Activated T-helper 1 cell treated with anti-CD3 and anti-CD28 coated beads, Interleukin-12 subunit alpha, Interleukin-12 subunit beta, Interleukin-2, Interleukin-4 antibody, amounts not matched to agents 30 ng/mL and 10 ng/mL and 1 ng/mL, durations not matched to agents 14 hours and 24 hours and 36 hours (primary cell): ENCODE data around the gene MAPK10. TPM values are rescaled to one million over a fixed set of nuclear protein-coding genes. Genes with fewer than 3 reads are reported as not detected.
A peak's percentile ranks its signal among the peaks of the same experiment; 100 is the strongest.
"Not testable (repeated sequence)": the region's sequence is repeated elsewhere in the genome, so short reads cannot be mapped to it uniquely, and the experiment has no call there.

Source experiments
- DNase-seq: peaks from one replicate; pipeline ENCODE4 v3.0.0; 2021; ENCODE audit warnings: low spot score
- H3K27ac Mint-ChIP-seq: one replicate; pipeline ENCODE4 v1.8.0; 2021; ENCODE audit warnings: mild to moderate bottlenecking, mixed read lengths
- H3K27me3 Mint-ChIP-seq: one replicate; pipeline ENCODE4 v1.8.0; 2022; ENCODE audit warnings: mild to moderate bottlenecking, moderate library complexity, mixed read lengths; ENCODE audit not compliant: insufficient read depth
- H3K36me3 Mint-ChIP-seq: one replicate; pipeline ENCODE4 v1.8.0; 2021; ENCODE audit warnings: low read depth, mixed read lengths
- H3K4me1 Mint-ChIP-seq: one replicate; pipeline ENCODE4 v1.8.0; 2021; ENCODE audit warnings: low read depth, mixed read lengths
- H3K4me3 Mint-ChIP-seq: one replicate; pipeline ENCODE4 v1.8.0; 2021; ENCODE audit warnings: mild to moderate bottlenecking, moderate library complexity, mixed read lengths
- H3K9me3 Mint-ChIP-seq: one replicate; pipeline ENCODE4 v1.8.0; 2021; ENCODE audit warnings: mixed read lengths
- intact Hi-C: fragments of 100-400 bp; cut with micrococcal nuclease; formaldehyde crosslinking; loops from one replicate; pipeline ENCODE4 v1.15.1; 2024
- total RNA-seq: library from RNA; stranded (reverse); gene quantifications from 2 replicates; pipeline ENCODE4 v1.2.3, GENCODE V29; 2022

The MAPK10 gene
- total RNA-seq, 1 donor from 2014 or later: not detected

DNA sequence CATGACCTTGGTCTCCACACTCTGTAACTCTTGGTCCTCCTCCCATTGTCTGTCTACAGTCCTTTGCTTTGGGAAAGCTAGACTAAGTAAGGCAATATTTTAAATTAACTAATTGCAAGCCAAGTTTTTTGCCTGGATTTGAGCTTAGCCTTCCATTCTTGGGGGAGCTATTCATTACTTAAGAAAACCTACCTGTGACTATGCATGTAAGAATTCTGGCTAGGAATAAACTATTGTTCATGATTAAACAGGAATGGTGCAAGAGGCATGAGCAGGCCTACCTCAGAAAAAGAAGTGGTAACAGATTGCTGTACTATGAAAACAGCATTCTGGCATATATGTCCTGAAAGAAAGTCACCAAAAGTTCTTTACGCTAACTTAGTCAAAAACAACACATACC lies 309.4 kb downstream of the MAPK10 start:
- H3K36me3 Mint-ChIP-seq: no peaks in the 10 kb centered on the region
- no peaks in the 10 kb centered on the region for H3K27me3 Mint-ChIP-seq
- intact Hi-C loops: no loop called here
- no peaks in the 10 kb centered on the region for H3K4me1 Mint-ChIP-seq
- no peak for DNase-seq
- no peaks in the 10 kb centered on the region for H3K9me3 Mint-ChIP-seq
- no peak overlapping the region for H3K27ac Mint-ChIP-seq
- H3K4me3 Mint-ChIP-seq: no peak overlapping the region

DNA sequence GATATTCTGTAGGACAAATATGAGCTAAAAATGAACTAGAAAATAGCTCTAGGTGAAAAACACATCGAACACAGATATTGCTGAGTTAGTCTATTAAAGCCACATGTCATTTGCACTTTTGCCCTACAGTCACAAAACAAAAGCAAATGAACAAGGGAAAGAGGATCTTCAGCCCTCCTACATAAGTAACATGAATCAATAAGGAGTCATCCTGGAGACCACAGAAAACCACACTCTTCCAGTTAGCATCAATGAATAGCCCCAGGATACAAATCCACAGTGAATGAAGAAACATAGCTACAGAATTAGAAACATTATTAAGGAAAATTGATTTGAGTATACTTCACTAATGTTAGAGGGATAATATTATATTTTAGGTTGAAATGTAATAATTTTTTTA lies 311.4 kb downstream of the MAPK10 start:
- no peaks in the 10 kb centered on the region for H3K27me3 Mint-ChIP-seq
- DNase-seq: no peak
- no peaks in the 10 kb centered on the region for H3K9me3 Mint-ChIP-seq
- intact Hi-C loops: loop anchor here (10.0 kb wide), 1 partner anchor 846 kb away; the partner anchor contains the start of gene C4orf36
- H3K27ac Mint-ChIP-seq: no peak overlapping the region
- H3K4me1 Mint-ChIP-seq: no peaks in the 10 kb centered on the region
- no peak overlapping the region for H3K4me3 Mint-ChIP-seq
- H3K36me3 Mint-ChIP-seq: no peaks in the 10 kb centered on the region

DNA sequence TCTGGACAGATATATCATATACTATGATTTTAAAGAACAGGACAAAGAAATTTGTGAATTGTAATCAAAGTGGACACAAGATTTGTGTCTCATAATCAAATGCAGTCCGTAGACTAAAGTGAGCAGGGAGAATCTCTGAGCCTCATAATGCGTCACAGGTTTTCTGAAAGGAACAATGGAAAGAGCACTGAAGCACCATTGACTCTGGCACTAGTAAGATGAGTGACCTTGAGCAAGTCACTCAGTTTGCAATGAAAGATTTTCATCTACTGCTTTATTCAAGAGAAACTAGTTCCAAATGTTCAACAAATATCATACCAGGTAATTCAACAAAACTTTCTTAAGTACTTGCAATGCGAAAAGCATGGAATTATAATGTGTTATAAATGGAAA lies 315.3 kb downstream of the MAPK10 start:
- intact Hi-C loops: loop anchor here (10.0 kb wide), 1 partner anchor 850 kb away; the partner anchor contains the start of gene C4orf36
- H3K4me1 Mint-ChIP-seq: no peaks in the 10 kb centered on the region
- no peak for DNase-seq
- peaks cover 2% of the 10 kb centered on the region for H3K27me3 Mint-ChIP-seq
- H3K9me3 Mint-ChIP-seq: no peaks in the 10 kb centered on the region
- H3K36me3 Mint-ChIP-seq: no peaks in the 10 kb centered on the region
- no peak overlapping the region for H3K4me3 Mint-ChIP-seq
- no peak overlapping the region for H3K27ac Mint-ChIP-seq

DNA sequence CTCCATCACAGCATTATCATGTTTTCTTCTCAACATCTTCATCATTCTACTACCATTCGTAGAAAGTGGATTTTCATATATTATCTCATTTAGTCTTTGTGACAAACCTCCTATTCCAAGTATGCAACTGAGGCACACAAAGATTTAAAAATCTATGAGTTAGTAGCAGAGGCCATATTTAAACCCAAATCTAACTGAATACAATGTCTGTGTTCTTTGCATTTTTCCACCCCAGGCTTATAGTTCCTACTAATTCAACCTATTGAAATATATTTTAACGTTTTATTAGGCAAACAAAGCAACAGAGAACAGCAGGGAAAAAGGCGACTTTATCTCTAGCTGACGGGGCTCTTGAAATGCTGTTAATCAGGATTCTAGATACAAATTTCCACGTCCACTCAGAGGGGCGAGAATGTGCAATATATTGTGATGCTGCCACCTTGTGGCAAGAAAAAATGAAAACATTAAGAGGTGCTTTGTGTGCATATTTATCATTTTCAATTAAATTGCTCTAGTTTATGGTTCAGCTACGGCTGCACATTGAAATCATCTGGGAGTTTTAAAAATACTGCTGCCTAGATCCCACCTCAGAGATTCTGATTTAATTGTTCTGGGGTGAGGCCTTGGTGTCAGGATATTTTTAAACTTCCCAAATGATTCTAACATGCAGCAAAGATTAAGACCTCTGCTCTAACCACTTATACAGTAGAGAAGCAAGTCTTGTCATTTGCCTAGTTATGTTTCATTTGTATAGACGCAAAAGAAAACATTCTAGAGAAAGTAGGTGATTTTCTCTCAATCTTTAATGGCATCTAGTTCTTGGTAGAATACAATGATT lies 315.9 kb downstream of the MAPK10 start:
- H3K27me3 Mint-ChIP-seq: peaks cover 2% of the 10 kb centered on the region
- H3K4me3 Mint-ChIP-seq: no peak overlapping the region
- peak; percentile 2 for DNase-seq
- intact Hi-C loops: loop anchor here (10.0 kb wide), 1 partner anchor 851 kb away; the partner anchor contains the start of gene C4orf36
- H3K36me3 Mint-ChIP-seq: no peaks in the 10 kb centered on the region
- no peak overlapping the region for H3K27ac Mint-ChIP-seq
- no peaks in the 10 kb centered on the region for H3K4me1 Mint-ChIP-seq
- H3K9me3 Mint-ChIP-seq: no peaks in the 10 kb centered on the region

DNA sequence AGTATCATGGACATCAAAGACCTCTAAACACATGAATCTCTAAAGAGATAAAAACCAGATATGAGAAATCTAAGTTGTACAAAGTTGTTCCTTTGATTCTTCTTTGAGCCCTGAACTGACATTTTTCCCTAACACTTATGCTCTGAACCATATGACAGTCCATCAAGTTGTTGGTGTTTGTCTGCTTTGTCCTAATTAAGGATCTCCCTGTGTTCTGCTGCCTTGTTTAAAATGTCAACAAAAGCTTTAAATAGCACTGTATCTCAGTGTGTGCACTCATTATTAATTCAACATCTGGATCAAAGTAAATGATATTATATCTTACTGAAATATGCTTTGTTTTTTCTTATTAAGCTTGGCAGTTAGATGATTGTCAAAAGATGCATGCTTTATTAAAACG lies 321.8 kb downstream of the MAPK10 start:
- Mint-ChIP-seq H3K4me3 (no peak overlapping the region), H3K36me3 (no peaks in the 10 kb centered on the region), H3K4me1 (no peaks in the 10 kb centered on the region), H3K27ac (no peak overlapping the region), H3K27me3 (peaks cover 2% of the 10 kb centered on the region), H3K9me3 (no peaks in the 10 kb centered on the region)
- DNase-seq: no peak
- intact Hi-C loops: no loop called here

DNA sequence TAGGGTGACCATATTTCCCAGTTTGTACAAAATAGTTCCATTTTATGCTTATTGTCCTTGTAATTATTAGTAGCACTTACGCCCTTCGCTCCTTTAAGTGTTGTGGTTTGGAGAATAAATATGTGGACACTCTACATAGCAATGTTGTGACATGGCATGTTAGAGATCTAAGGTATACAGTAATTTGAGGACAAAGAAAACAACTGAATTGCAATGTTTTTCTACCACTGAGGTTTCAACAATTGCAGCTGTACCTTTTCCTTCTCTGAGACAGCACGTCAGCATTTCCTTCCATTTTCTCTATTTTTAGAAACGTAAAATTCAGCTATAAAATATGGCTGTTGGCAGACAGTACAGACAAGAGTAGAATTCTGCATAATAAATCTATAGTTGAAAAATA lies 323.1 kb downstream of the MAPK10 start:
- no peaks in the 10 kb centered on the region for H3K9me3 Mint-ChIP-seq
- no peaks in the 10 kb centered on the region for H3K27me3 Mint-ChIP-seq
- no peak overlapping the region for H3K4me3 Mint-ChIP-seq
- intact Hi-C loops: no loop called here
- no peaks in the 10 kb centered on the region for H3K36me3 Mint-ChIP-seq
- no peak for DNase-seq
- no peak overlapping the region for H3K27ac Mint-ChIP-seq
- no peaks in the 10 kb centered on the region for H3K4me1 Mint-ChIP-seq

DNA sequence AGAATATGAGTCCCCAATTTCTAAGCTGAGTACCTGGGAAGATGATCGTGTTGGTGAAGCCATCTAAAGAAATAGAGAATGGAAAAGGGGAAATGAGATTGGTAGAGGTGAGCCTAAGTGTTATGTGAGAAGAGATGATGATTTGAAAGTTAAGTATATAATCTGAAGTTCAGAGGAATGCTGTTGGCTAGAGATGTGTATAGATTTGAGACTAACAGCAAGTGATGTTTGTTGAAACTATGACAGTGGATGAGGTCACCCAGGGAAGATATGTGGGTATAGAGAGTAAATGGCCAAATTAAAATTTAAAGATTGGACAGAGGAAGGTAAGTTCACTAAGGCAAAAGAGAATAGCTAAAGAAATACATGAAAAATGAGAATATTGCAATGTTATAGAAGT lies 324.2 kb downstream of the MAPK10 start:
- no peak overlapping the region for H3K27ac Mint-ChIP-seq
- H3K4me3 Mint-ChIP-seq: no peak overlapping the region
- no peaks in the 10 kb centered on the region for H3K27me3 Mint-ChIP-seq
- intact Hi-C loops: no loop called here
- no peak for DNase-seq
- no peaks in the 10 kb centered on the region for H3K36me3 Mint-ChIP-seq
- H3K4me1 Mint-ChIP-seq: no peaks in the 10 kb centered on the region
- no peaks in the 10 kb centered on the region for H3K9me3 Mint-ChIP-seq

DNA sequence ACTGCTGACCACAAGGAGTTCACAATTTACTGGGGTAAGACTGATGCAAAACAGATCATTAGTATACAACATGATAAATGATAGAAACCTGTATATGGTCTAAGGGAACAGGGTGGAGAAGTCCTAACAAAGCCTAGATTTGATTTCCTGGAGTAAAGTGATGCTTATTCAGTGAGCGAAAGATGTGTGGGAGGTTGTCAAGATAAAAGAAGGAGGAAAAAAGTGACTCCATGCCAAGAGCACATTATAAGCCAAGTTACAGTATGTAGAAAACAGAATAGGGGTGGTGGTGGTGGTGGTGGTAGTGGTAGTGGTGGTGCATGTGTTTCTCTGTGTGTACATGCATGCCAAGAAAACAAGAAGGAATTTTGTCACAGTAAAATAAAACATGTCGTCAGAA lies 325.2 kb downstream of the MAPK10 start:
- no peak for DNase-seq
- no peaks in the 10 kb centered on the region for H3K9me3 Mint-ChIP-seq
- no peaks in the 10 kb centered on the region for H3K4me1 Mint-ChIP-seq
- no peaks in the 10 kb centered on the region for H3K36me3 Mint-ChIP-seq
- intact Hi-C loops: no loop called here
- no peak overlapping the region for H3K27ac Mint-ChIP-seq
- H3K27me3 Mint-ChIP-seq: no peaks in the 10 kb centered on the region
- no peak overlapping the region for H3K4me3 Mint-ChIP-seq

DNA sequence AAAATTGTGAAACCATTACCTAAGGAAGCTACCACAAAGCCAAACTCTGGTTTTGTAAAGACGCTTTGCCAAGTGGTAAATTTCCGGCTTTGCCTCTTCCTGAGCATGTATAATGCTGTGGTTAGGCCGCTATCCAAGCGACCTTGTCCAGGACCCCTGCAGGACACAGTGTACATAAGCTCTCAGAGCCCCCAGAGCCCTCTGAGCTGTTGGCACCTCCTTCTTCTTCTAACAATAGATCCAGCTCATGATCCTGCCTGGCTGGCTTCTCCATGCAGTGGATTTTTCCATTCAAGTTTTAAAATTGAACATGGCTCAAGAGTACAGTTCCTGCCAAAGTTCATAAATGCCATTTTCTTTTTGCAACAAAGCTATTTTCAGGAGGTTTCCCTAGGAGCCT lies 326.7 kb downstream of the MAPK10 start:
- H3K27ac Mint-ChIP-seq: no peak overlapping the region
- H3K27me3 Mint-ChIP-seq: no peaks in the 10 kb centered on the region
- no peaks in the 10 kb centered on the region for H3K4me1 Mint-ChIP-seq
- no peak for DNase-seq
- intact Hi-C loops: no loop called here
- H3K36me3 Mint-ChIP-seq: no peaks in the 10 kb centered on the region
- no peaks in the 10 kb centered on the region for H3K9me3 Mint-ChIP-seq
- no peak overlapping the region for H3K4me3 Mint-ChIP-seq

DNA sequence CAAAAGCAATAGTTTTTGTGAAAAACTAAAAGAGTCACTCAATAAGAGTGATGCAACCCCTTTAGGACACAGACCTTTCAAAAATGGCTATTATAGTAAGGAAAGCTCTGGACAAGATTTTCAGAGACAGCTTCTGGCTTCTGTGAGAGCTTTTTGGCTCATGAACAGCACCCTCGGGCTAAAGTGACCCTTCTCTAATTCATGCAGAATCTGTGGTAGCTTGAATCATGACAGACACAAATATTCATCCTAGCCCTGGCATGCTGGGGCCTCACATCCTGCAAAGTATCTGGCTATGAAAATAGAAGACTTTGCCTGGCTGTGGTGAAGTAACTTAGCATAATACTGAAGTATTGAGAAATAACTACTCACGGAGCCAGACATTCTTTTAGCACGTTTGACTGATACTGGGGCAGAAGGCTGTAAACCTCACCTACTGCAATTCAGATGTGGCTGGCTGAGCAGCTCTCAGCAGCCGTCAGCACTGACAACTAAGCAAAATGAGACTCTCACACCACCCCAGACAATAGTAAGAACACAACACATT lies 327.3 kb downstream of the MAPK10 start:
- intact Hi-C loops: no loop called here
- H3K9me3 Mint-ChIP-seq: no peaks in the 10 kb centered on the region
- no peak overlapping the region for H3K27ac Mint-ChIP-seq
- no peaks in the 10 kb centered on the region for H3K4me1 Mint-ChIP-seq
- no peaks in the 10 kb centered on the region for H3K36me3 Mint-ChIP-seq
- no peak overlapping the region for H3K4me3 Mint-ChIP-seq
- DNase-seq: no peak
- H3K27me3 Mint-ChIP-seq: no peaks in the 10 kb centered on the region

DNA sequence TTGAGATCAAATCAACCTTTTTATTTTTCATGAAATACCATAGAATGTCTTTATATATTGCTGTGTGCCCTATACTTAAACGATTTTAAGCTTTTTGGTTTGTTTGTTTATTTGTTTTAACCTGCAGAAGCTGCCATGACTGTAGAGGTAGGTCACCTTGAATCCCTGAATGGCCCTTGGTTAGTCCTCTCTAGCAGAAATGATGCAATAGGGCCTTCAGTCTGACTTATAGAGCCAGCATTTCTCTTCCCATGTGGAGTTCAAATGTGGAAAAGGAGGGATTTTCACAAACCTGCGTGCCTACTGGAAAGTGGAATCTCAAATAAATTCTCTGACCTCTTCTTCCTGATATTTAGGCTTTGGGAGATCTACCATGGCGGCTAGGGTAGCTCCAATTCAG lies 327.9 kb downstream of the MAPK10 start:
- no peaks in the 10 kb centered on the region for H3K36me3 Mint-ChIP-seq
- no peaks in the 10 kb centered on the region for H3K4me1 Mint-ChIP-seq
- H3K4me3 Mint-ChIP-seq: no peak overlapping the region
- no peak overlapping the region for H3K27ac Mint-ChIP-seq
- no peaks in the 10 kb centered on the region for H3K9me3 Mint-ChIP-seq
- no peak for DNase-seq
- intact Hi-C loops: no loop called here
- no peaks in the 10 kb centered on the region for H3K27me3 Mint-ChIP-seq

DNA sequence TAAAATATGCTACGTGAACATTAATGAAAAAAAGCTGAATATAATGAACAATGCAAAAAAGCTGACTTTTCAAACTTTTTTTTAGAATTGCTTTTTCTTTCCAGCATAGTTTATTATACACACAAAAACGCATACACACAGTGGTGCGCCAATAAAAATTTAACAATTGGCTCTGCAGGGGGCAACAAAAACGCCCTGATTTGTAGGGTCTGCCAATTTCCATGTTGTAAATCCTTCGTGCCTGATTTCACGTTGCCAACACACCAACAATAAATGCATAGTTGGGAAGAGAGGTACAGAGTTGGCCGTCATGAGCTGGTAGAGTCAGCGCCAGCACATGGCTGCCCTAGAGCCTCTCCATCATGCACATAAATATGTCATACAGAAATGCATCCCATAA lies 333.1 kb downstream of the MAPK10 start:
- intact Hi-C loops: no loop called here
- no peaks in the 10 kb centered on the region for H3K9me3 Mint-ChIP-seq
- no peak overlapping the region for H3K4me3 Mint-ChIP-seq
- DNase-seq: no peak
- H3K27ac Mint-ChIP-seq: no peak overlapping the region
- no peaks in the 10 kb centered on the region for H3K36me3 Mint-ChIP-seq
- no peaks in the 10 kb centered on the region for H3K4me1 Mint-ChIP-seq
- no peaks in the 10 kb centered on the region for H3K27me3 Mint-ChIP-seq

DNA sequence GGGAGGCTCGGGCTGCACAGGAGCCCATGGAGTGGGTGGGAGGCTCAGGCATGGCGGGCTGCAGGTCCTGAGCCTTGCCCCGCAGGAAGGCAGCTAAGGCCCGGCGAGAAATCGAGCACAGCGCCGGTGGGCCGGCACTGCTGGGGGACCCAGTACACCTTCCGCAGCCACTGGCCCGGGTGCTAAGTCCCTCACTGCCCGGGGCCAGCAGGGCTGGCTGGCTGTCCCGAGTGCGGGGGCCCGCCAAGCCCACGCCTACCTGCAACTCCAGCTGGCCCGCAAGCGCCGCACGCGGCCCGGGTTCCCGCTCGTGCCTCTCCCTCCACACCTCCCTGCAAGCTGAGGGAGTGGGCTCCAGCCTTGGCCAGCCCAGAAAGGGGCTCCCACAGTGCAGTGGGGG lies 338.2 kb downstream of the MAPK10 start:
- H3K4me3 Mint-ChIP-seq, DNase-seq, H3K4me1 Mint-ChIP-seq, H3K36me3 Mint-ChIP-seq, intact Hi-C loops, H3K27ac Mint-ChIP-seq, H3K9me3 Mint-ChIP-seq, H3K27me3 Mint-ChIP-seq: not testable (repeated sequence)
